NT2/D1 (cell line): ENCODE data around the gene COL21A1.
"Not testable (repeated sequence)": the region's sequence is repeated elsewhere in the genome, so short reads cannot be mapped to it uniquely, and the experiment has no call there.

Source experiments
- DNase-seq: peaks from one replicate; pipeline ENCODE4 v3.0.0-alpha.2; 2011; ENCODE audit warnings: low read depth, low spot score
- H3K27me3 ChIP-seq: 2 replicates; pipeline ENCODE4 v1.6.0; 2011; ENCODE audit warnings: mild to moderate bottlenecking; ENCODE audit not compliant: insufficient read length, insufficient read depth
- H3K36me3 ChIP-seq: 2 replicates; pipeline ENCODE4 v1.6.1; 2011; ENCODE audit warnings: mild to moderate bottlenecking, low read length, mixed read lengths; ENCODE audit not compliant: insufficient read depth, insufficient read length
- H3K4me1 ChIP-seq: 2 replicates; pipeline ENCODE4 v1.5.1; 2011; ENCODE audit not compliant: insufficient read depth, insufficient read length
- H3K4me3 ChIP-seq: 2 replicates; pipeline ENCODE4 v1.5.1; 2011; ENCODE audit warnings: low read depth; ENCODE audit not compliant: insufficient read length
- H3K9ac ChIP-seq: 2 replicates; pipeline ENCODE4 v1.6.0; 2011; ENCODE audit warnings: low read depth; ENCODE audit not compliant: insufficient read length
- H3K9me3 ChIP-seq: 2 replicates; pipeline ENCODE4 v1.5.1; 2011; ENCODE audit warnings: mild to moderate bottlenecking, low read length; ENCODE audit not compliant: insufficient read depth
- SUZ12 ChIP-seq: IDR thresholded peaks from 2 replicates; pipeline ENCODE4 v1.6.1; 2011; ENCODE audit not compliant: insufficient read length, insufficient read depth; ENCODE audit errors: extremely low read depth
- YY1 ChIP-seq: IDR thresholded peaks from 2 replicates; pipeline ENCODE4 v1.6.1; 2011; ENCODE audit not compliant: insufficient read length, insufficient read depth
- ZNF274 ChIP-seq: IDR thresholded peaks from 2 replicates; pipeline ENCODE4 v1.6.1; 2011; ENCODE audit warnings: mild to moderate bottlenecking, low read depth, low read length

Gene COL21A1

GRCh38 chr6:56280126-56280525 lies 32.7 kb upstream of the COL21A1 start:
- no peak for DNase-seq
- TF ChIP-seq YY1 (no peak), SUZ12 (no peak), ZNF274 (no peak)
- H3K9me3 ChIP-seq: no peaks in the 10 kb centered on the region
- H3K36me3 ChIP-seq: no peaks in the 10 kb centered on the region
- H3K4me3 ChIP-seq: no peak overlapping the region
- no peak overlapping the region for H3K9ac ChIP-seq
- H3K27me3 ChIP-seq: no peaks in the 10 kb centered on the region
- no peaks in the 10 kb centered on the region for H3K4me1 ChIP-seq

- Histone ChIP-seq H3K9ac (no peak overlapping the region), H3K27me3 (no peaks in the 10 kb centered on the region), H3K9me3 (no peaks in the 10 kb centered on the region), H3K36me3 (no peaks in the 10 kb centered on the region), H3K4me3 (no peak overlapping the region), H3K4me1 (no peaks in the 10 kb centered on the region)
- TF ChIP-seq YY1 (no peak), SUZ12 (no peak), ZNF274 (no peak)
- no peak for DNase-seq
Observed at GRCh38 chr6:56279331-56280080, 32.1 kb upstream of the COL21A1 start.

DNA sequence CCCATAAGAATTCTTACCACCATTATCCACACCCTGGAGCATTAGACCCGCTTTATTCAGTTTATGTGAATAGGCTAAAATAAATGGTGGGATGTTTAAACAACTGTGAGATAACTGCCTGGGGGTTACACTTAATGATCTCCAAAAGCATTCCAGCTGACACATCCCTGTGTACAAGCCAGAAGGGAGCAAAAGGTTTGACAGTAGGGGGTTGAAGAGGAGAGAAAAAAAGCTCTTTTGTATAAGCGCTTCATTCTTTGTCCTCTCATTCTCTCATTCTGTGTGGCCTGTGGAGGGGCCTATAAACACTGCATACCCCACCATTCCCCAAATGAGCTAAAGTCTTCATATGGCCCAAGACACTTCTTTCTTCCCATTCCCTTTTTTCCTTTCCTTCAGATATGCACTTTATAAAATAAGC lies 30.8 kb upstream of the COL21A1 start:
- Histone ChIP-seq H3K36me3 (no peaks in the 10 kb centered on the region), H3K4me1 (no peaks in the 10 kb centered on the region), H3K4me3 (no peak overlapping the region), H3K9me3 (no peaks in the 10 kb centered on the region), H3K27me3 (no peaks in the 10 kb centered on the region), H3K9ac (no peak overlapping the region)
- TF ChIP-seq ZNF274 (no peak), SUZ12 (no peak), YY1 (no peak)
- DNase-seq: peak; percentile 51

GRCh38 chr6:56270812-56271441 lies 23.5 kb upstream of the COL21A1 start:
- no peak overlapping the region for H3K4me3 ChIP-seq
- H3K36me3 ChIP-seq: no peaks in the 10 kb centered on the region
- peaks cover 14% of the 10 kb centered on the region; the same call in 1 of the 2 replicates for H3K9me3 ChIP-seq
- H3K27me3 ChIP-seq: no peaks in the 10 kb centered on the region
- TF ChIP-seq SUZ12 (no peak), YY1 (no peak), ZNF274 (no peak)
- no peaks in the 10 kb centered on the region for H3K4me1 ChIP-seq
- no peak for DNase-seq
- H3K9ac ChIP-seq: no peak overlapping the region

GRCh38 chr6:56268266-56268665 lies 20.9 kb upstream of the COL21A1 start:
- TF ChIP-seq YY1: no peak
- TF ChIP-seq ZNF274: no peak
- no peak for TF ChIP-seq SUZ12
- H3K9me3 ChIP-seq: peaks cover 14% of the 10 kb centered on the region; the same call in 1 of the 2 replicates
- H3K9ac ChIP-seq: no peak overlapping the region
- DNase-seq: no peak
- no peaks in the 10 kb centered on the region for H3K36me3 ChIP-seq
- H3K4me3 ChIP-seq: no peak overlapping the region
- no peaks in the 10 kb centered on the region for H3K4me1 ChIP-seq
- H3K27me3 ChIP-seq: no peaks in the 10 kb centered on the region

DNA sequence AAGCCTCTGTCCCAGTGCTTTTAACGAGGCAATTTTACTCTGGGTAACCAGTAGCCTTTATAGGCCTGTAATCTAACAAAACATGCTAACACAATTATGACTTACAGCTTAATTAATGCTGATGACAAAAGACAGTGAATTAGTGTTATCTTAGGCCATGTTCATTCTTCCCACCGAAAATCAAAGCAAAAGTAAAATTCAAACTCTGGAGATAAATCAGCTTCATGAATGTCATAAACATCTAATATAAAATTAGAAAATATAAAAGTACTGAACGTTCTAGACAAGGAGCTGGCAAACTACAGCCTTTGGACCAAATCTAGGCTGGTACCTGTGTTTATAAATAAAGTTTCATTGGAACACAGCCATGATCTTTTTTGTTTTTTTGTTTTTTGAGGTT lies 18.6 kb upstream of the COL21A1 start:
- TF ChIP-seq ZNF274 (no peak), SUZ12 (no peak), YY1 (no peak)
- Histone ChIP-seq H3K4me1 (no peaks in the 10 kb centered on the region), H3K9me3 (no peaks in the 10 kb centered on the region), H3K9ac (no peak overlapping the region), H3K4me3 (no peak overlapping the region), H3K36me3 (no peaks in the 10 kb centered on the region), H3K27me3 (no peaks in the 10 kb centered on the region)
- no peak for DNase-seq

DNA sequence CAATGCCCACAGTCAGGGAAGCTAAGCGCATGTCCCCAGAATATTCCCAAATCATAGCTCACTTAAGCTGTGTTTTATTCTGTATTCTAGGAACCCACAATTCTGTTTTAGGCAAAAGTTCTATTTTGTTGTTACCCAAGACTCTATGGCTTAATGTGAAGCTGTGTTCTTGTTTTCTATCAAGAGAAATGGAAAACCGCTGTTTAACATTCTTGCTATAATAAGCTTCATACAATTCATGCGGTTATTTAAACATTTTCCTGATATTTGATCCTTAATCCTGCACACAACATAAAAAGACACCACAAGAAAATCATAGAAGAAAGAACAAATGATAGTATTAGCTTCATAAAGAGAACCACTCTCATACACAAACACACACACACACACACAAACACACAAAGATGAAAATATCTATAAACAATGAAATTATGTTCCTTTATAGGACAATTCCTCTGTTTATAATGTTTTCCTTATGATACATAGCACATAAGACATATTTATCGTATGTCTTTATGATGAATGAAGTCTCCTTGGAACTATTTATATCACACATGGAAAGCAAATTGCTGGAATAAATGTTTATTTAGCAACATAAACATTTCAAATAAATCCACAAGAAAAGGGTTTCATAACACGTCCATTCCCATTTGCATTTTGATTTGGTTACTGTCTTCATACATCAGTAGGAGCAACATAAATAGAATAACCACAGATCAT lies 16.4 kb upstream of the COL21A1 start:
- TF ChIP-seq SUZ12 (no peak), ZNF274 (no peak), YY1 (no peak)

GRCh38 chr6:56260593-56260992 lies 13.2 kb upstream of the COL21A1 start:
- H3K4me1 ChIP-seq, H3K9ac ChIP-seq, H3K9me3 ChIP-seq, H3K4me3 ChIP-seq, H3K27me3 ChIP-seq, H3K36me3 ChIP-seq, DNase-seq: not testable (repeated sequence)

More for the DNA sequence above, 16.4 kb upstream of the COL21A1 start:
- H3K9ac ChIP-seq: no peak overlapping the region
- H3K9me3 ChIP-seq: no peaks in the 10 kb centered on the region
- no peaks in the 10 kb centered on the region for H3K27me3 ChIP-seq
- no peak for DNase-seq
- H3K36me3 ChIP-seq: no peaks in the 10 kb centered on the region
- H3K4me3 ChIP-seq: no peak overlapping the region
- no peaks in the 10 kb centered on the region for H3K4me1 ChIP-seq
